GM19351 (cell line): Measurements from ENCODE around the gene SLC22A5.

Experiments used
- ATAC-seq: cut with Tn5 transposase; IDR thresholded peaks from one replicate; pipeline ENCODE4 v1.9.1; 2021; ENCODE audit warnings: mild to moderate bottlenecking, moderate library complexity; ENCODE audit not compliant: unreplicated experiment

SLC22A5 gene

GRCh38 chr5:132364319-132364718 is 5.2 kb upstream of the SLC22A5 start:
- no peak for ATAC-seq

GRCh38 chr5:132365213-132365612 is 4.3 kb upstream of the SLC22A5 start:
- ATAC-seq, result no peak

GRCh38 chr5:132368186-132368585 is 1.3 kb upstream of the SLC22A5 start:
- ATAC-seq, result no peak

GRCh38 chr5:132369007-132369473 is 470 bp upstream of the SLC22A5 start:
- ATAC-seq, result no peak

- no peak for ATAC-seq
These were observed 866 bp downstream of the SLC22A5 start for GRCh38 chr5:132370181-132370970.

GRCh38 chr5:132370971-132371602 is 1.6 kb downstream of the SLC22A5 start:
- ATAC-seq, result no peak

- no peak for ATAC-seq
These were observed 2.1 kb downstream of the SLC22A5 start for GRCh38 chr5:132371603-132371994.

GRCh38 chr5:132372127-132372526 is 2.6 kb downstream of the SLC22A5 start:
- no peak for ATAC-seq

- no peak for ATAC-seq
These were observed 3.0 kb downstream of the SLC22A5 start for GRCh38 chr5:132372542-132372941.

- ATAC-seq, result no peak
These were observed 6.4 kb downstream of the SLC22A5 start for GRCh38 chr5:132375957-132376356.

GRCh38 chr5:132376694-132377641 is 7.5 kb downstream of the SLC22A5 start:
- no peak for ATAC-seq

GRCh38 chr5:132377738-132378137 is 8.2 kb downstream of the SLC22A5 start:
- ATAC-seq, result no peak

GRCh38 chr5:132378580-132378979 is 9.1 kb downstream of the SLC22A5 start:
- no peak for ATAC-seq

GRCh38 chr5:132380047-132380446 is 10.5 kb downstream of the SLC22A5 start:
- no peak for ATAC-seq

- ATAC-seq, result no peak
These were observed 11.2 kb downstream of the SLC22A5 start for GRCh38 chr5:132380741-132381140.

- ATAC-seq, result no peak
These were observed 12.1 kb downstream of the SLC22A5 start for GRCh38 chr5:132381614-132382013.

GRCh38 chr5:132383261-132383660 is 13.8 kb downstream of the SLC22A5 start:
- ATAC-seq, result no peak

- ATAC-seq, result no peak
These were observed 14.5 kb downstream of the SLC22A5 start for GRCh38 chr5:132383984-132384383.

GRCh38 chr5:132384506-132385050 is 15.1 kb downstream of the SLC22A5 start:
- no peak for ATAC-seq

GRCh38 chr5:132385326-132386105 is 16.0 kb downstream of the SLC22A5 start:
- ATAC-seq, result no peak
